B cell (primary cell): ENCODE measurements around the gene CTTN. TPM values are rescaled to one million over a fixed set of nuclear protein-coding genes. Genes with fewer than 3 reads are reported as not detected.

Experiments
- ATAC-seq: fragments of 200-7000 bp; cut with Tn5 transposase; one replicate; pipeline ENCODE4 v1.10.0; 2021; ENCODE audit warnings: low read depth, mild to moderate bottlenecking, moderate number of reproducible peaks, moderate library complexity
- CTCF ChIA-PET: fragments of 350-600 bp; sonication (Branson Sonifier 250); formaldehyde crosslinking; loops from one replicate; lab custom pipeline; 2021; ENCODE audit warnings: antibody characterized with exemption, inconsistent platforms; lab: Charles Lee
- POLR2A ChIA-PET: fragments of 350-600 bp; sonication (Branson Sonifier 250); formaldehyde crosslinking; loops from one replicate; lab custom pipeline; 2021; ENCODE audit warnings: antibody characterized with exemption; lab: Charles Lee
- DNase-seq: peaks from one replicate; pipeline ENCODE4 v3.0.0; 2013
- H2AFZ ChIP-seq: 2 replicates; pipeline ENCODE4 v1.6.1; 2012; ENCODE audit warnings: mild to moderate bottlenecking, low read depth, low read length; ENCODE audit not compliant: insufficient read depth, poor library complexity, severe bottlenecking
- H3K27ac ChIP-seq, 2 donors: 1 replicate in 1 of 2; 2 replicates in 1 of 2; pipeline ENCODE4 v1.5.1; 2012 to 2013; ENCODE audit warnings: low read length in 2 of 2, mild to moderate bottlenecking in 2 of 2, moderate library complexity in 1 of 2
- H3K27me3 ChIP-seq, 4 experiments: fragments of 200-600 bp in 1 of 4; sonication (generic) in 1 of 4; replicated peaks in 1 of 4; 1 replicate in 2 of 4; 2 replicates in 2 of 4; pipeline versions ENCODE4 v1.6.1 to v1.7.0; 2013 to 2016; ENCODE audit warnings: low read length in 3 of 4, mild to moderate bottlenecking in 2 of 4, mixed read lengths in 1 of 4, moderate library complexity in 1 of 4; ENCODE audit not compliant: insufficient read depth in 4 of 4, control insufficient read depth in 3 of 4; ENCODE audit errors: control extremely low read depth in 1 of 4
- H3K36me3 ChIP-seq, 2 experiments: replicated peaks in 1 of 2; 1 replicate in 1 of 2; 2 replicates in 1 of 2; pipeline versions ENCODE4 v1.6.1 to v1.7.1; 2013; ENCODE audit warnings: low read length in 1 of 2; ENCODE audit not compliant: insufficient read depth in 2 of 2, control insufficient read depth in 1 of 2; ENCODE audit errors: control extremely low read depth in 1 of 2, extremely low read depth in 1 of 2
- H3K4me1 ChIP-seq, 2 donors: fragments of 200-600 bp in 1 of 2; sonication (generic) in 1 of 2; 1 replicate in 1 of 2; 2 replicates in 1 of 2; pipeline versions ENCODE4 v1.5.1 to v1.6.1; 2013 to 2017; ENCODE audit warnings: low read length in 2 of 2; ENCODE audit not compliant: control insufficient read depth in 2 of 2, insufficient read depth in 2 of 2
- H3K4me2 ChIP-seq: replicated peaks from 2 replicates; pipeline ENCODE3; 2012; ENCODE audit warnings: mild to moderate bottlenecking, low read depth, low read length; ENCODE audit not compliant: poor library complexity, severe bottlenecking
- H3K4me3 ChIP-seq, 5 experiments: fragments of 200-600 bp in 1 of 5; sonication (generic) in 1 of 5; 1 replicate in 3 of 5; 2 replicates in 2 of 5; pipeline versions ENCODE4 v1.5.1 to v1.7.0; 2011 to 2016; ENCODE audit warnings: low read length in 4 of 5, mild to moderate bottlenecking in 4 of 5, low read depth in 2 of 5, control low read depth in 1 of 5, moderate library complexity in 1 of 5; ENCODE audit not compliant: insufficient read depth in 1 of 5; ENCODE audit errors: control extremely low read depth in 1 of 5, extremely low read depth in 1 of 5
- H3K79me2 ChIP-seq: fragments of 200-600 bp; sonication (generic); one replicate; pipeline ENCODE4 v1.6.0; 2016; ENCODE audit warnings: low read length; ENCODE audit not compliant: control insufficient read depth, insufficient read depth
- H3K9ac ChIP-seq: fragments of 200-600 bp; sonication (generic); 2 replicates; pipeline ENCODE4 v1.6.1; 2017; ENCODE audit warnings: mild to moderate bottlenecking, low read length, moderate library complexity
- H3K9me3 ChIP-seq, 3 donors: one replicate each; pipeline versions ENCODE4 v1.6.1 to v1.7.1; 2013; ENCODE audit warnings: low read length in 2 of 3; ENCODE audit not compliant: control insufficient read depth in 2 of 3, insufficient read depth in 1 of 3; ENCODE audit errors: control extremely low read depth in 1 of 3
- H4K20me1 ChIP-seq: 2 replicates; pipeline ENCODE4 v1.6.0; 2012; ENCODE audit warnings: mild to moderate bottlenecking, low read length; ENCODE audit not compliant: insufficient read depth, control insufficient read depth, poor library complexity, severe bottlenecking
- H3K27ac Mint-ChIP-seq: one replicate; pipeline ENCODE4 v1.8.0; 2021; ENCODE audit warnings: mixed read lengths
- H3K27me3 Mint-ChIP-seq: one replicate; pipeline ENCODE4 v1.8.0; 2021; ENCODE audit warnings: mixed read lengths
- H3K4me1 Mint-ChIP-seq: one replicate; pipeline ENCODE4 v1.8.0; 2021; ENCODE audit warnings: mixed read lengths
- H3K4me3 Mint-ChIP-seq: one replicate; pipeline ENCODE4 v1.8.0; 2021; ENCODE audit warnings: mixed read lengths
- H3K9me3 Mint-ChIP-seq: one replicate; pipeline ENCODE4 v1.8.0; 2022; ENCODE audit warnings: mixed read lengths; ENCODE audit not compliant: insufficient read depth
- EZH2 ChIP-seq: IDR thresholded peaks from 2 replicates; pipeline ENCODE4 v1.6.1; 2012; ENCODE audit warnings: borderline replicate concordance, low read depth, mild to moderate bottlenecking, moderate library complexity, low read length; ENCODE audit not compliant: insufficient read depth, poor library complexity, severe bottlenecking
- WGBS: methylation state at CpG from one replicate; pipeline ENCODE4 v1.1.5; 2013; ENCODE audit warnings: missing lambda C conversion rate; ENCODE audit not compliant: insufficient coverage; 5-methylcytosine and 5-hydroxymethylcytosine counted together
- intact Hi-C: fragments of 100-400 bp; cut with micrococcal nuclease; formaldehyde crosslinking; loops from one replicate; pipeline ENCODE4 v1.10.0; 2022
- polyA plus RNA-seq: library from polyadenylated mRNA; depleted of rRNA; stranded (reverse); fragments of >200 nt; gene quantifications from 2 replicates; pipeline ENCODE4 v1.2.3, GENCODE V29; 2012
- total RNA-seq, 2 donors: library from RNA; stranded (reverse); fragments of 120-200 nt in 1 of 2; gene quantifications; 1 replicate in 1 of 2; 2 replicates in 1 of 2; pipeline versions ENCODE4 v1.2.3 to v1.2.4, GENCODE V29; 2013 to 2022
- TF ChIP-seq, protein P1 (sequence below): fragments of 200-600 bp; IDR thresholded peaks from one replicate; pipeline ENCODE4 v1.8.0; 2022; ENCODE audit warnings: antibody characterized with exemption, mild to moderate bottlenecking

The CTTN gene
- total and polyA plus RNA-seq, 2 donors (not counting 1 experiment from before 2014, with no cell fraction given) = 0.34 TPM; not detected in 1

GRCh38 chr11:70360211-70360610, 38.1 kb upstream of the CTTN start:
- TF ChIP-seq, protein P1, sequence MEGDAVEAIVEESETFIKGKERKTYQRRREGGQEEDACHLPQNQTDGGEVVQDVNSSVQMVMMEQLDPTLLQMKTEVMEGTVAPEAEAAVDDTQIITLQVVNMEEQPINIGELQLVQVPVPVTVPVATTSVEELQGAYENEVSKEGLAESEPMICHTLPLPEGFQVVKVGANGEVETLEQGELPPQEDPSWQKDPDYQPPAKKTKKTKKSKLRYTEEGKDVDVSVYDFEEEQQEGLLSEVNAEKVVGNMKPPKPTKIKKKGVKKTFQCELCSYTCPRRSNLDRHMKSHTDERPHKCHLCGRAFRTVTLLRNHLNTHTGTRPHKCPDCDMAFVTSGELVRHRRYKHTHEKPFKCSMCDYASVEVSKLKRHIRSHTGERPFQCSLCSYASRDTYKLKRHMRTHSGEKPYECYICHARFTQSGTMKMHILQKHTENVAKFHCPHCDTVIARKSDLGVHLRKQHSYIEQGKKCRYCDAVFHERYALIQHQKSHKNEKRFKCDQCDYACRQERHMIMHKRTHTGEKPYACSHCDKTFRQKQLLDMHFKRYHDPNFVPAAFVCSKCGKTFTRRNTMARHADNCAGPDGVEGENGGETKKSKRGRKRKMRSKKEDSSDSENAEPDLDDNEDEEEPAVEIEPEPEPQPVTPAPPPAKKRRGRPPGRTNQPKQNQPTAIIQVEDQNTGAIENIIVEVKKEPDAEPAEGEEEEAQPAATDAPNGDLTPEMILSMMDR = no peak
- no peak for TF ChIP-seq EZH2
- Mint-ChIP-seq H3K4me3 (no peak overlapping the region), H3K27me3 (no peaks in the 10 kb centered on the region), H3K27ac (no peak overlapping the region), H3K4me1 (peaks cover 8% of the 10 kb centered on the region), H3K9me3 (no peaks in the 10 kb centered on the region)
- Histone ChIP-seq H3K9me3 (no peaks in the 10 kb centered on the region), H3K79me2 (no peaks in the 10 kb centered on the region), H2AFZ (no peak overlapping the region), H3K9ac (no peak overlapping the region), H3K27me3 (no peaks in the 10 kb centered on the region), H4K20me1 (no peaks in the 10 kb centered on the region), H3K4me1 (peaks cover 6 to 7% of the 10 kb centered on the region in 2 donors), H3K27ac (no peak overlapping the region), H3K4me2 (no peak overlapping the region), H3K4me3 (no peak overlapping the region), H3K36me3 (peaks cover 14 to 64% of the 10 kb centered on the region in 2 experiments)
- 74% methylated on average over 5 of the region's 6 CpGs for WGBS
- ChIA-PET POLR2A (no interaction called here), CTCF (no interaction called here)
- intact Hi-C loops = no loop called here
- DNase-seq (no peak), ATAC-seq (no peak)

DNA sequence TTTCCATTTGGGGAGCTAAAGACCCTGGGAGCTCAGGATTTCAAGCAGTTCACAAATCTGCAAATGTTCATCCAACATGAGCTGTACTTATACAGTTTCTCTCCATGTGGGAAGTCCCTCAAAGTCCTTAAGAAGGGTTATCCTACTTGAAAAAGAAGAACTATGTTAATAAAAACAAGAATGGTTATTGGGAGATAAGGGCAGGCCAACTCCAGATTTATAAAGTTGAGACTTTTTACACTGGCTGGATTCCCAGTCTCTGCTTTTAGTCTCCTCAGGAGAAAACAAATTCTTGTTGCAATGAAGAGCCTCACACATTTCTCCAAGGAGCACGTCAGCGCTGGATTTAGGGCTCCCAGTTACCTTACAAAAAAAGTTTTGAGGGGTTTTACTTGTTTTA, 34.2 kb upstream of the CTTN start:
- Histone ChIP-seq H3K36me3 (peaks cover 14 to 39% of the 10 kb centered on the region in 2 experiments), H3K9ac (no peak overlapping the region), H3K9me3 (no peaks in the 10 kb centered on the region), H3K4me2 (no peak overlapping the region), H3K79me2 (no peaks in the 10 kb centered on the region), H3K27me3 (no peaks in the 10 kb centered on the region), H2AFZ (no peak overlapping the region), H3K4me3 (no peak overlapping the region), H3K4me1 (peaks cover 10 to 14% of the 10 kb centered on the region in 2 donors), H3K27ac (no peak overlapping the region), H4K20me1 (no peaks in the 10 kb centered on the region)
- peaks cover 15% of the 10 kb centered on the region for H3K4me1 Mint-ChIP-seq
- TF ChIP-seq EZH2 = no peak
- TF ChIP-seq, protein P1 = no peak
- no peak overlapping the region for H3K27ac Mint-ChIP-seq
- ATAC-seq (no peak), DNase-seq (no peak)
- no peak overlapping the region for H3K4me3 Mint-ChIP-seq
- H3K9me3 Mint-ChIP-seq = no peaks in the 10 kb centered on the region
- CTCF ChIA-PET = no interaction called here
- no CpG with 5 or more reads among the region's 2 CpGs for WGBS
- intact Hi-C loops = no loop called here
- POLR2A ChIA-PET = no interaction called here
- no peaks in the 10 kb centered on the region for H3K27me3 Mint-ChIP-seq
